ENCODE measurements around the gene CTCF.

Gene CTCF

DNA sequence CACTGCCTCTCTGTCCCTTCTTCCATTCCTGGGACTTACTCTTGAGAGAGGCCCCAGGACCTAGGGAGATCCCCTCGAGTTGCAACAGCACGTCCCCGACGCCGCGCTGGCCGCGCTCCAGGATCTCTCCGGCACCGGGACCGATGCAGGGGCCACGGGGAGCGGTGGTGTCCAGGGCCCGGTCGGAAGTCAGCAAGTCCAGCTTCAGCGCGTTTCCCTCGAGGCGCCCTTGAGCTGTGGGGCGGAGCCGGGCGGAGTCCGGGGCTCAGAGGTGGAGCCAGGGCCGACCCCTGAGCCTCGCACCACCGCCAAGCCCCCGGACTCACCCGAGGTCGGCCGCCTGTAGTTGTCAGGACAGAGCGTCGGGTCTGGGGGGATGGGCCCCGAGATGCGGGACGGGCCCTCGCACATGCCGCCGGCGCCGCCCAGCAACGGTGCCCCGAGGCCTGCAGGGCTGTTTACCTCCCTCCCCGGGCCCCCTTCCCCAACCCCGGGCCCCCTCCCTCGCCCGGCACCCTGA lies 103.8 kb downstream of the CTCF start:
- no peak for DNase-seq (ENCODE audit: low spot score)

DNA sequence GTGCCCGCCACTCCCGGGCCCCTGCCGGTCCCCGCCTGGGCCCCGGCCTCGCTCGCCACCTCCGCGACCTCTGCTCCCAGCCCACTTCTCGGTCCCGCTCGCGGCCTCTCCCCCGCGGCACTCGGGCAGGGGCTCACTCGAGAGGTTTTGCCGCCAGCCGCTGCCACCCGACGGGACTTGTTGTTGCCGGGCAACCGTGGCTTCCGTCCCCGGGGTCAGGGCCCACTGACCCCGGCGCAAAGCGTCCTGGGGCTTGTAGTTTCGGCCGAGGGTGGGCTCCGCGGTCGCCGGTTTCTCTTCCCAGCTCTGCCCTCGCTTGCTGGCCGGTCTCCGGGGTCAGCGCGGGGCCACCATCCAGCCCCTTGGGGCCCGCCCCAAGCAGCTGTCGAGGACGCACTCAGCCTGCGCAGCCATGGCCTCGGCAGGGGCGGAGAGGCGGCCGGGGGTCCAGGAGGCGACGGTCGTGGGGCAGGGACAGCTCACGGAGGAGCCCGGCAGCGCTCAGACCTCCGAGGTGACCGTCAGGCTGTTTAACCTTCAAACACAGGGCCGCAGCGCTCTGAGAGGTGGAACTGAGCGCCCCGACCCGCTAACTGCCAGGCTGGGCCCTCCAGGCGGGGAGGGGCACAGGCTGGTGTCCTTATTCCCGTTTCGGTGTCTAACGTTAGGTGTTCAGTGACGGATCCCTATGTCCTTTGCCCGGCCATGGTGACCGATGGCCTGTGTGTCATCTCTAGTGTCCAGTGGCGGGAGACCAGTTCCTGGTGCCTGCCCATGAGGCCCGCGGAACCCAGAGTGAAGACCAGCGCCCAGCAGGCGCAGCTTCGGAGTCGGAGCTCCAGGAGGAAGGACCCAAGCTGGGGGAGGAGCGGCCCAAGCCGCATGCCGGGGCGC lies 104.5 kb downstream of the CTCF start, which contains the start of the genes C16orf86 and ENKD1:
C16orf86 (plus strand) TSS at position 256 of the 894 bp plus-strand sequence; CDS start at position 413, 157 bp downstream.
ENKD1 (minus strand) TSS at position 192 of the 894 bp plus-strand sequence. CDS start 308 bp downstream, outside the sequence.
- peak; percentile 91 for DNase-seq (ENCODE audit: low spot score)

DNA sequence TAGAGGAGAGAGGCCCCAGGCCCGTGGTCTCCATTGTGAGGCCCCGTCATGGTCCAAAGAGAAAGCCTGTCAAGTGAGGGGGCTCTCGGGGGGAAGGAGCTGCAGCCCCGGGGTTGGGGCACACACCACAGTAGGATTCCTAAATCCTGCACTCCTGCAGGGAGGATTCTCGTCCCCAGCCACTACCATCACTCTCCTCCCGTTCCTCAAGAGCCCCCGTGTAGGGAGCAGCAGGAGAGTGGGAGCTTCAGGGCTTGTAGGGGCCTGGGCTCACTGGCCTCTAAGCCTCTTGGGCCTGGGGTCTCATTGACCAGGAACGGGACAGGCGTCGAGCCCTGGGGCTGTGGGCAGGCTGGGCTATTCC lies 105.1 kb downstream of the CTCF start:
- DNase-seq (ENCODE audit: low spot score): no peak

DNA sequence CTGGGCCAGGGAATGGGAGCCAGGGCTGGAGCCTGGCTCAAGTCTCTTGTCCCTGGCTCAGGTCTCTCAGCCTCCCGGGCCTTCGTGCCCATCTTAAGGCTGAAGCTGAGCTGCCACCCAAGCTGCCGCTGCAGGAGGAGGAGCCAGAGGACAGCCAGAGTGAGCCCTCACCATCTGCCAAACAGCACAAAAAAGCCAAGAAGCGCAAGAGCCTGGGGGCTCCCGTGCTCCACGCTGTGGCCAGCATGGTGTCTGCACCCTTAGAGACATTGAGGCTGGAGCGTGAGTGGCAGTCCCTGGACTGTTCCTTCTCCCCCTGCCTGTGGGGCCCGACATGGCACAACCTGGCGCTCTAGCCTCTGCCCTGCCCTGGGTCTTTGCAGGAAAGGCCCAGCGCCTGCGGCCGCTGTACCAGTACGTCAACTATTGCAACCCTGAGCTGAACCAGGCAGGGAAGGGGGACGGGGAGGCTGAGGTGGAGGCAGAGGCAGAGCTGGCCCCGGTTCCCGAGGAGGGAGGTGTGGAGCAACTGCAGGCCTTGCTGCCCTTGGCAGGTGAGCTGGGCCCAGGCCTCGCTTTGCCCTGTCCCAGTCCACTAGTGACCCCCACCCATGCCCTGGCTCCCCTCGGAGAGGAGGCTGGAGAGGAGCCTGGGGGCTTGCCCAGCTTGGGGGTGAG lies 105.6 kb downstream of the CTCF start:
- peak; percentile 95 for DNase-seq (ENCODE audit: low spot score)

DNA sequence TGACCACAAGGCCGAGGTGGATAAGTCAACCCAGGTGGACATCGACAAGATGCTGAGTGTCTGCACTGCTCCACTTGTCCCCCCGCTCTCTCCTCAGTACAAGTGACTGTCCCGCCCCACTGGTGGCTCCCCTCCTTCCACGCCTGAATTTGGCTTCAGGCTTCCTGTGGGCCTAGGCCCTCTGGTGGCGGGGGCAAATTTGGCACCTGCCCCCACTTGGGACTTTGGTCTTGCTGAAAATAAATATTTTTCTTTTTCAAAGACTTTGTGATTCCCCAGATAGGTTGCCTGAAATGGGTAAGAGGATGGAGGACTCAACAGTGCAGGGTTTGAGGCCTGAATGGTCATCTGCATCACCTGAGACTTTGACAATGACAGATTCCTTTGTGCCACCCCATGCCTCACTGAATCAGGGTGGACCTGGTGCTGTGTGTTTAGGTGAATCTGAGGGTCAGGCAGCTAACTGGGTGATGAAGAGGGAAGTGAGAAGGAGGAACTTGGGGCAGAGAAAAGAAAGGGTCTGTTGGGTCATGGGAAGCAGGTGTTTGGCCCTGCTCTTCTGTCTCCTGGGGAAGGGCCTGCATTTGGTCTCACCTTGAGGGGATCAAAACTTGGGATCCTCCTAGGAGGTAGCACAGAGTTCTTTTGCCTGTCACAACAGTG lies 106.3 kb downstream of the CTCF start:
- DNase-seq (ENCODE audit: low spot score): no peak

DNA sequence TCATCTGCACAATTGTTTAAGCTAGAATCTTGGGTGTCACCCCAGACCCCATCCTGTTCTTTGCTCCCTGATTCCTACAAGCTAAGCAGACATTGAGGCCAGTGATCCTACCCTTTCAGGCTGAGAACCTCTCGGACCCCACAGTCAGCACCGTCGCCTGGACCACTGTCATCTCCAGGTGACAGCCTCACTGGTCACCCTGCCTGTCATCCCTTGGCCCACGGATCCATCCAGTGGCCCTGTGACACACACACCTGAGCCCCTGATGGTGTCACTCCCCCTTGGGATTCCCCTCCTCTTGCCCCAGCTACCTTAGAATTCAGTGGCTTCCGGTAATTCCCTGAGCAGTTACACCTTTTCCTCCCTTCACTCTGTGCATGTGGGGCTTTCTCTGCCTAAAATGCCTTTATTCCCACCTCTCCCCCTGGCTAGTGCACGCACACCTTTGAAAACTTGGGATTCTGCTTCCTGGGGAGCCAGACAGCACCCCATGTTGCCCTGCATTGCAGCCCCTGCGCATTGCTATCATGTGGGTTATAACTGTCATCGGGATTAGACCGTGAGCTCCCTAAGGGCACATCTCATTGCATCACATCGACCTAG lies 107.3 kb downstream of the CTCF start:
- no peak for DNase-seq (ENCODE audit: low spot score)

DNA sequence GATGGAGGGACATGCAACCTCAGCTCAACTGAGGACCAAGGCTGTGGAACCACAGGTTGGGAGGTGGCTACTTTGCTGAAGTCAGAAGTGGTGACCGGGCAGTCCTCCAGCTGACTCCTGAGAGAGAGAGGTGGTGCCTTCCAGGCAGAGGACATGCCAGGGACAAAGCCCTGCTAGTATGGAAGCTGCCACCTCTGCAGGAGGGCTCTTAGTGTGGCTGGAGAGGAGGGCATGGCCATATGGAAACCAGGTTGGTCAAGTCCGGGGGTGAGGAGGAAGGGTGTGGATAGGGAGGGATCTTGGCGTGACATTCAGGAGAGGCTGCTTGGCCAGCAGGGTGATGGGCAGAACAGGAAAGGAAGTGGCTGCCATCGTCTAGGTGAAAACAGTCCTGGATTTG lies 110.0 kb downstream of the CTCF start:
- DNase-seq (ENCODE audit: low spot score): no peak

DNA sequence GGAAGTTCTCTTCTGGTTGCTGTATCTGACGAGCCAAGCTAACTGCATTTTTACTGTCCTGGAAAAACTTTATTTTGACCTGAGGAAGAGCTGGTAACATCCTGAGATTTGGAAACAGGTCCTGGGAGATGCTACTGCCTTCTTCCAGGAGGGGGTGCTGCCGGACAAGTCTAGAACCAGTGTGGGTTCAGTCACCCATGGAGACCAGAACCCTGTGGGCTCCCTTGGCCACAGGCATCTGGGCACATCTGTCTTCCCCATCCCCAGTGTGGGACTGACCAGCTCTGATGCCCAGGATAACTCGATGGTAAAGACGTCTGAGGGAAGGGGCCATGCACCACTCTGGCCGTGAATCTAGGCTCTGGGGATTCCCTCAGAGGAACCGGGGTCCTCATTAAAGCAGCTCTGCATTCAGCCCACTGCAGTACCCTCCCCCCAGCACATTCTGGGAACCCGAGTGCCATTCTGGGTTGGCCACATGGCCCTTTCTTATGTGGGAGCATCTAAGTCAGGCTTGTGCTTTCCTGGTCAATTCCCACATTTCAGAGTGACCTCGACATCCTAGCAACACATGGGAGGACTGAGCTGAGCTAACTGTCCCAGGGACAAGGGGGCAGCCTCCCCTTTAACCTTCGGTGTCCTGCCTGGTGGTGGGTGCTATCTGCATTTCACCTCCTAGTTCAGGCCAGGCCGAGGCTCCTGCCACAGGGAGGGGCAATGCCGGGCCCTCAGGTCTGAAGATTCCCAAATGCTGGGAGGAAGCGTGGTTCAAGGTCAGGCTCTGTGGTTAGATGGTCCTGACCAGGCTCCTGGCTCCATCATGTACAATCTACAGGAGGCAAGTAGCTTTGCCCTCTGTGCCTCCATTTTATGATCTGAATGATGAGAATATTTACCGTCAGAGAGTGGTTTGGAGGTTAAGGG lies 110.7 kb downstream of the CTCF start:
- DNase-seq (ENCODE audit: low spot score): peak; percentile 88

DNA sequence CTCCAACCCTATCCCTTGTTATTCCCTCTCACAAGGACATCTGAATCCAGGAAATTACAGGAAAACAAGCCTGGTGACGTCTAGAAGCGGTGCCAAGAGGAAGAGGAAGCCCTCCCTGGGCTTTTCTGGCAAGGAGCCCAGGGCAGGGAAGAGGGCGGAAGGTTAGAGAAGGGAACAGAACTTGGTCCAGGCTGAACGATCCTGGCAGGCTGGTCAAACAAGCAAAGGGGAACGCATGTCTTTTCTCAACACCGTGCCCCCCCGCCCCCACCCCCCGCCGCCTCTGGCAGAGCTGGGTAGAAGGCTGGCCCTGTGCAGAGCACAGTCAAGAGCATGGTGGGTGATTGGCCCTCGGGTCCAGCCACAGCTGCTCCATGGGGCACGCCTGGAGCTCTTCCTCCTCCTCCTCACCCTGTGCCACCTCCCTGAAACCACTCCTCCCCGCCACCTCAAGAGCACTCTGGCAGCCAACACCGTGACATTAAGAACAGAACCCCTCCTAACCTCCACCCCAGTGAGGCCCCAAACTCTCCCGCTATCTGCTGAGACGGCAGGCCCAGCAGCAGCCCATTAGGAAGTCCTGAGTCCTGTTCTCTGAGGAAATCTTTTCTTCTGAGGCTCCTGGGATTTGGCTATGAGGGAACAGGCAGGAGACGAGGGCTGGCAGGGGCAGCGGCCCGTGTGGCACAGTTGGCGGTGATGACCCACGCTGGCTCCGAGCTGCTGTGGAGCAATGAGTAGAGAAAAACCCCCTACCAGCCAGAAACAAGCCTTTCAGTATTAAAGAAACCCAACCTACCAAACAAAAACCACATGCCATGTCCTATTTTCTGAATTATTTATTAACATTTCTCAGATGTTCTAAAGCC lies 111.6 kb downstream of the CTCF start:
- no peak for DNase-seq (ENCODE audit: low spot score)

DNA sequence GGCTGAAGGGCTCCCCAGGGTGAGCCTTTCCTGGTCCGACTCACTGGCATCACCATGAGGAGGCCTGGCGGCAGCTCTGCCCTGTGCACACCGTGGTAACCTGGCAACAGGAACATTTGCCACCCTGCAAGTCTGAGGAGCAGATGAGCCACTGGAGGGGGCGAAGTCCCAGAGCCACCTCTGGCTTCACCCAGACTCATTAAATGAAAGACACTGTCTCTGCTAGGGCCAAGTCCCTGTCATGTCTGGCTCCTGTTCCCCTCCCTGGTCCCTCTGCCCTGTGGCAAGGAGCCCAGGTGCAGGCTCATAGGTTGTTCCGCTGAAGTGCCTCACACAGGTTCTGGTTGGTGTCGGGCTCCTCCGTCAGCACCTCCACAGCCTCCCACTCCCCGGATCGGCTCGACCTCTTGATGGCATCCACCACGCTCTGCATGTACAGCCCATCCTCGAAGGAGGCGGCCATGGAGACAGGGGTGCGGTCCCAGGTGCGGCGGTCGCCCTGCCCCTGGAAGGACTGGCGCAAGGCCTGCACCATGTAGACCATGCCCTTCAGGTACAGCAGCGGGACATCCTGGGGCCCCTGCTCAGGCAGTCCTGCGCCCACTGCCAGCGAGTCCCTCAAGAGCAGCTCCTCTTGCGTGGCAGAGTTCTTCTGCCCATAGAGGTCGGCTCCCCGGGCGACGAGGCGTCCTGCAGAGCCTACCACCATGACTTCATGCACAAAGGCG lies 112.7 kb downstream of the CTCF start:
- no peak for DNase-seq (ENCODE audit: low spot score)

DNA sequence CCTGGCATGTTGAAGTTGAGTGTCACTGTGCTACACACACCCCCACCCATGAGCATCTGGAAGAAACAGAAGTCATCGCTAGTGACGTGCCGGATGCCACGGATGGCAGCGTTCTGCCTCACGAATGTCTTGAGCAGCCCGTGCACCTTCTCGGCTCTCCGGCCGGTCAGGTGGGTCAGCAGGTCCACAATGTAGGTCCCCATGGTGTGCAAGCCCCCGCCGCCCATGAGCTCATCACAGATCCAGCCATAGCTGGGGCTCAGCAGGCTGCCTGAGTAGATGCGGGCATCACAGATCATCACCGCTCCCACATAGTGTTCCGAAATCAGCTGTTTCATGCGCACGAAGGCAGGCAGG lies 113.2 kb downstream of the CTCF start:
- DNase-seq (ENCODE audit: low spot score): no peak

DNA sequence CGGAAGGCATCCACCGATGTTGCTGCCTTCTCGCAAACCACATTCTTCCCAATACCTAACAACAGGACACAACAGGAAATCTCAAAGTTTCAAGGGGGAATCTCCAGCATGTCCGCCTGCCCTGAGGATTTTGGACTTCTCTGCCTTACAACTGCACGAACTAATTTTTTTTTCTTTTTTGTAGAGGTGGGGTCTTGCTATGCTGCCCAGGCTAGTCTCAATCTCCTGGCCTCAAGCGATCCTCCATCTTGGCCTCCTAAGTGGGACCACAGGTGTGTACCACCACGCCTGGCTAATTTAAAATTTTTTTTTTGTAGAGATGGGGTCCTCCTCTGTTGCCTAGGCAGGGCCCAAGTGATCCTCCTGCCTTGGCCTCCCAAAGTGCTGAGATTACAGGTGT lies 113.7 kb downstream of the CTCF start:
- DNase-seq (ENCODE audit: low spot score): no peak

DNA sequence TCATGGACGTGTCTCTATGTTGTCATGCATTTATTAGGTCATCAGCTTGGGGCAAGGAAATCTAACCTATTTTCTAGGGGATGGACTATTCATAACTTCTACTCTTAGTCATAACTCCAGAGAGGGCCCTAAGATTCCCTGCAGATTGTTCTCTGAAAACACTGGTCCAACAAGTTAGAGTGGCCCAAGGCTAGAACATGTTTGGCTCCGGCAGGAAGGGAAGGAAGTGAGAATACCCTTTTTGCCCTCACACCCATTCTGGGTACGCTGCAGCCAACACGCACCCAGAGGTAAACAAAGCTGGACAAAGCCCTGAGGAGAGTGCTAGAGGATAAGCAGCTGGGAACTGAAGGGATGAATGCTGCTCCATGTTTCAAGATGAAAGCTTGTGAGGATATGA lies 114.2 kb downstream of the CTCF start:
- DNase-seq (ENCODE audit: low spot score): no peak

DNA sequence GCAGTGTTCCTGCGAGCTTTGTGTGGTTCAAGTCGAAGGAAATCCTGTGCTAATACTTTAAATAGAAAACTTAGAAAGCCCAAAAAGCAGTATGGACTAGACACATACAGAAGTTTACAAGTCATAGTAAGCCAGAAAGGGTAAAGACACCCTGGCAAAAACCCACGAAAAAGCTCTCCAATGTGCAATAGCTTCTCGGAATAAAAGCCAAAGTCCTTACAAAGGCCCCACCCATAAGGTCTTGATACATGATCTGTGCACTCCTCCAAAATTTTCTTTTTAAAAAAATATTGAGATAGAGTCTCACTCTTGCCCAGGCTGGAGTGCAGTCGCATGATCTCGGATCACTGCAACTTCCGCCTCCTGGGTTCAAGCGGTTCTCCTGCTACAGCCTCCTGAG lies 114.6 kb downstream of the CTCF start:
- no peak for DNase-seq (ENCODE audit: low spot score)

DNA sequence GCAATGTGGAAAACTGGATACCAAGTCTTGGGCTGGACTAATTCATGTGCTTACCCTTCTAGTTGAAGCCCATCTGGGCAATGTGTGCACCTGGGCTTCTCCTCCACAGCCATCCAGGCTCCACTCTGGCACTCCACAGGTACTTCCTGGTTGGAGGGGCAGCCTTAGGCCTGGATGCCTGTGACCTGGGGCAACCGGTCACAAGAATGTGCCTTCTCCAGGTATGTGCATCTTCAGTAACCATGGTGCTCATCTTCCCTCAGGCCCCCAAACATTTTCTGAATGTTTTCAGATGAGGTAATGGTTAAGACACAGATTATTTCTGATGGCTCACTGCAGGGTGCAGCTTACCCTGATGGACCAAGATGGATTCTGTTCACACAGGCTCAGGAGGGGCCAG lies 115.4 kb downstream of the CTCF start:
- no peak for DNase-seq (ENCODE audit: low spot score)

DNA sequence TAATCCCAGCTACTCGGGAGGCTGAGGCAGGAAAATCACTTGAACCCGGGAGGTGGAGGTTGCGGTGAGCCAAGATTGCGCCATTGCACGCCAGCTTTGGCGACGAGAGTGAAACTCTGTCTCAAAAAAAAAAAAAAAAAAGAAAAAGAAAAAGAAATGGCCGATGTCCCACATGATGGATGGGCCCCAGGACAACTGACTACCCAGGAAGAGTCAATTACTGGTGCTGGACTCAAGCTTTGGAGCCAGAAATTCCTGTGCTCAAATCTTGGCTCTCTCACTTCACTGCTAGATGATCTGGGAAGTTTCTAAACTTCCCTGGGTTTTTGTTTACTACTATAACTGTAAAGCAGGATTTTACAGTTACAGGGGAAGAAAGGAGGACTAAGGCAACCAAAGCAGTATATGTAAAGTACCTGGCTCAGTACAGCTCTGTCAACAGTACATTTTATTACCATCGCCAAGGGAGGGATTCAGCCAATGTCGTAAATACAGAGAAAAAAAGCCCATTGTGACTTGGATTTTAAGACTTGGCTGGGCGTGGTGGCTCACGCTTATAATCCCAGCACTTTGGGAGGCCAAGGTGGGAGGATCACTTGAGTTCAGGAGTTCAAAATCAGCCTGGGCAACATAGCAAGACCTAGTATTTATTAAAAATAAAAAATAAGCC lies 116.2 kb downstream of the CTCF start:
- DNase-seq (ENCODE audit: low spot score): no peak

DNA sequence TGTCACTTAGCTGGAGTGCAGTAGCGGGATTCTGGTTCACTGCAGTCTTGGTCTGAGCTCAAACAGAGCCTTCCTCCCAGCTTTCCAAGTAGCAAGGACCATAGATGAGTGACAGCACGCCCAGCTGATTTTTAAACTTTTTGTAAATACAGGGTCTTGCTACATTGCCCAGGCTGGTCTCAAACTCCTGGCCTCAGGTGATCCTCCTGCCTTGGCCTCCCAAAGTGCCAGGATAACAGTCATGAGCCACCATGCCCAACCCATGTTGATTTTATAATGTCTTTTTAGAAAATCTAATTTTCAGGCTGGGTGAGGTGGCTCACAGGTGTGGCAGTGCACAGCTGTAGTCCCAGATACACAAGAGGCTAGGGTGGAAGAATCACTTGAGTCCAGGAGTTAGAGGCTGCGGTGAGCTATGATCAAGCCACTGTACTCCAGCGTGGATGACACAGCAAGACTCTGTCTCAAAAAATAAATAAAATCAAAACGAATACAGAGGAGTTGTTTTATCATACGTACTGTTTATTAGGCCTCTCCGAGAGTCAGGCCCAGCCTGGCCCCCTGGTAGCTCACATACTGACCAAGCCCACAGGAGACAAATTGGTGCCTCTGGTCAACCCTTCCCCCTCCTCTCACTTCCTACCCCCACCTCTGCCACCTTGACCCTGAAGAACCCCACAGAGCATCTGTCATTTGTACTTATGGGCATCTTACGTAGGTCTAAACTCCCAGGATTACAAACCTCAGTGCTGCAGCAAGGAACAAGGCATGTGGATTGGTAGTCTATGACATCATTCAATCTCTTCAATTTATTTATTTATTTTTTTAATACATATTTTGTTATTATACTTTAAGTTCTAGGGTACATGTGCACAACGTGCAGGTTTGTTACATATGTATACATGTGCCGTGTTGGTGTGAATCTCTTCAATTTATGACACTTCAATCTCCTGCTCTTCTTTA lies 117.9 kb downstream of the CTCF start:
- no peak for DNase-seq (ENCODE audit: low spot score)

DNA sequence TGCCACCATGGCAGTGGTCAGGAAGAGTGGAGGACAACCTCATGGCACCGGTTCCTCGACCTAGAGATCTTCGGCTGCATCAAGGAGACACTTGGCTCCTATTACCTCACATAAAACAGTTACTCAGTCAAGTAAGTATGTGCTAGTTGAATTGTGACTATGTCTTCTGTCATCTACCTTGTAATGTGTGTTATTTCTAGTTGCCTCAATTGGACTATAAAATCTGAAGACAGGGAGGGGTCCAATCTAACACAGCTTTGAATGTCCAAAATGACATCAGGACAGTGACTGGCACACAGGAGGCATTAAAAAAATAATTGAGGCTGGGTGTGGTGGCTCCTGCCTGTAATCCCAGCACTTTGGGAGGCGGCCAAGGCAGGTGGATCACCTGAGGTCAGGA lies 121.4 kb downstream of the CTCF start:
- no peak for DNase-seq (ENCODE audit: low spot score)
